HG03565 (cell line): Measurements from ENCODE around the gene ERCC6.

ENCODE experiments used
- ATAC-seq: cut with Tn5 transposase; IDR thresholded peaks from one replicate; pipeline ENCODE4 v1.9.1; 2021; ENCODE audit warnings: mild to moderate bottlenecking, moderate library complexity; ENCODE audit not compliant: unreplicated experiment

ERCC6 gene

GRCh38 chr10:49512121-49512809 lies 26.7 kb downstream of the ERCC6 start:
- ATAC-seq = peak; percentile 46

GRCh38 chr10:49509771-49510303 lies 29.1 kb downstream of the ERCC6 start:
- ATAC-seq = no peak

DNA sequence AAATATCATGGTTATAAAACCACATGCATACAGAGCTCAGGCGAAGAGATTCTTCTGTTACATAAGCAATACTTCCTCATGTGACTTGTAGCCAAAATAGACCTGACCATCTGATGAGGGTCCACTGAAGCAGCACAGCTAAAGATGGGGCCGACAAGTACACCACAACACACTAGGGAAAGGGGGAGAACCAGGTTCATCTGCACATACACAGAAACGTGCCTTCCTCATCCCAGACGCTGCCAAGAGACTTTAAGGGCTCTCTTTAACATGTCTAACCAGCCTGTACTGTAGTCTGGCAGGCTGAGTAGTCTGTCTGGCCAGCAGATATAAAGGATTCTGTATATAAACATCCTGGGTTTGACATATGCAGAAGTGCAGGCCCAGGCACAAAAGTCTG lies 30.3 kb downstream of the ERCC6 start:
- no peak for ATAC-seq

- ATAC-seq = no peak
These were observed 30.7 kb downstream of the ERCC6 start for GRCh38 chr10:49508249-49508648.

GRCh38 chr10:49505589-49505988 lies 33.3 kb downstream of the ERCC6 start:
- no peak for ATAC-seq

DNA sequence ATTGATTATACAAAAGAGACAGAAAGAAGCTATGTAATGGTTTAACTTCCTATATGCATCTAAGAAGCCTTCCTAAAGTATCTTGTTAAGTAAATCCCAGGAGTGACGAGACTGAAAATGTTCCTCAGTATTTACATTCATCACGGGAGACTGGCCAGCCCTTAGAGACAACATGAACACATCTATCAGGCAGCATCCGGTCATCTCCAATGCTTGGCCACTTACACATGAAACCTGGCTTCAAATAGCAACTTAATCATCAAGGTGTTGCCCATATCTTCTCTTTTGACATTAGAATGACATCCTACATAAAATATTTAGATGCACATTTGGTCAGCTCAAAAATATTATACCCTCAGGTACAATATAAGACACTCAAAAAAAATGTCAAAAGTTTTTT lies 33.8 kb downstream of the ERCC6 start:
- ATAC-seq = no peak

- no peak for ATAC-seq
These were observed 34.4 kb downstream of the ERCC6 start for GRCh38 chr10:49504528-49504927.

- ATAC-seq = no peak
These were observed 36.6 kb downstream of the ERCC6 start for GRCh38 chr10:49502358-49502757.

- no peak for ATAC-seq
These were observed 38.5 kb downstream of the ERCC6 start for GRCh38 chr10:49500412-49500811.

DNA sequence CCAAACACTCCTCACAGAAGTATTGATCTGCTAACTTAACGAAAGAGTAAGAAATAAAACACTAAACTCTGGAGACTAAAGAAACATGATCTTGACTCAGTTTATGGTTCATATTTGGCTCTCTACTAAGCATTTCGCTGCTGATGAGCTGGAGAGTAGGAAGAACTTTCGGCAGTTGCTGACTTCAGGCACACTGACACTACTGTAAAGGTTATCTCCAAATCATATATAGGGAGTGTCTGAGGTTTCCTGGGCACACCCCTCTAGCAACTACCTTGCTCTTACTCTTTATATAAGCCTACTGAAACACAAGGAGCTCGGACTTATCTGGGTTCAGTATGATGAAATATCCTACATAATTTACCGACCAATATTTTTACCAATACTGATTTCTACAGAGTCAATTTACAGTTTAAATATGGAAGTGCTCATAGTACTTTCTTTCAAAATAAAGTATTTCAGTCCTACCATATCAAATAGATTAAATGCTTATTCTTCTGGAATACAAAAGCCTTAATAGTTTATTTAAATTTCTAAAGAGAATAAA lies 39.5 kb downstream of the ERCC6 start:
- no peak for ATAC-seq

DNA sequence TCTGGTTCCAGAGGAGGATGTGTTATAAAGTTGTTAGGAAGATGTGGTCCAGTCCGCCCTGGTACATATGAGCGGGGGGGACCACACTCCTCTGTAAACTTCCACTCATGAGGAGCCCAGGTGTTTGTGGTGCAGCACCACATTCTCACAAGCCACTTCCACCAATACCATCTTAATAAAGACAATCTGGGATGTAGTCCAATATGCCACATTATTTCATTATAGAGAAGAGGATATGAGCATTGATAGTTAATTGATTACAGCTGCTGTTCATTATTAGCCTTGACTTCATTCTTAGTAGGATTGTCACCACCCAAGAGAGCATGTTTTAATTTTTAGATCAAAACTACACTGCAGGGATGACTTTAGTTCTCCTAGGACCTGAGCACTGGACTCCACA lies 40.5 kb downstream of the ERCC6 start:
- ATAC-seq = no peak

GRCh38 chr10:49497358-49497757 lies 41.6 kb downstream of the ERCC6 start:
- ATAC-seq = no peak

GRCh38 chr10:49488056-49488717 lies 50.7 kb downstream of the ERCC6 start:
- no peak for ATAC-seq

GRCh38 chr10:49486738-49487137 lies 52.2 kb downstream of the ERCC6 start:
- ATAC-seq = no peak

GRCh38 chr10:49486009-49486408 lies 52.9 kb downstream of the ERCC6 start:
- no peak for ATAC-seq

DNA sequence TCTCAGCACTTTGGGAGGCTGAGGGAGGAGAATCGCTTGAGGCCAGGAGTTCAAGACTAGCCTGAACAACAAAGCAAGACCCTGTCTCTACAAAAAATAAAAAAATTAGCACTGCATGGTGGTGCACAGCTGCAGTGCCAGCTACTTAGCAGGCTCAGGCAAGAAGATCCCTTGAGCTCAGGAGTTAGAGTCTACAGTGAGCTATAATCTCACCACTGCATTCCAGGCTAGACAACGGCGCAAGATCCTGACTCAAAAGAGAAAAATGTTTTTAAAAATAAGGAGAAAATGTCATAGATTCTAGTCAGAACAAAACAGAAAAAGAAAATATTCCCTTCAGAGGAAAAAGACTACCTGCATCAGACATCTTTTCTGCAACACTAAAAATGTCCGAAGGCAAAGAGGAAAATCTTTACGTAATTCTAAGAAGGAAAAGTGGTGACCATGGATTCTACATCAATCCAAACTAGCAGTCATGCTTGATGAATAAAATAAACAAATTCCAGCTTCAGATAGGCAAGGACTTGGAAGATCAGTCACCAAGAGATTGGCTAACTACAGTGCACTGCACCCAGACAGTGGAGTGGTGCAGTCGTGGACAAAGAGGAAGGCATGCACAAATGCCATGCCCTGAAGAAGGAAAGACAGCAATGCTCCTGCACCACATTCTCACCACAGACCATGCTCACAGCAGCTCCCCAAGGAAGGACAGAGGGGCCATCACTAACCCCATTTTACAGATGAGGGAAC lies 54.3 kb downstream of the ERCC6 start:
- no peak for ATAC-seq

- no peak for ATAC-seq
These were observed 60.1 kb downstream of the ERCC6 start for GRCh38 chr10:49478819-49479218.

GRCh38 chr10:49474901-49475300 lies 64.0 kb downstream of the ERCC6 start:
- ATAC-seq = no peak

DNA sequence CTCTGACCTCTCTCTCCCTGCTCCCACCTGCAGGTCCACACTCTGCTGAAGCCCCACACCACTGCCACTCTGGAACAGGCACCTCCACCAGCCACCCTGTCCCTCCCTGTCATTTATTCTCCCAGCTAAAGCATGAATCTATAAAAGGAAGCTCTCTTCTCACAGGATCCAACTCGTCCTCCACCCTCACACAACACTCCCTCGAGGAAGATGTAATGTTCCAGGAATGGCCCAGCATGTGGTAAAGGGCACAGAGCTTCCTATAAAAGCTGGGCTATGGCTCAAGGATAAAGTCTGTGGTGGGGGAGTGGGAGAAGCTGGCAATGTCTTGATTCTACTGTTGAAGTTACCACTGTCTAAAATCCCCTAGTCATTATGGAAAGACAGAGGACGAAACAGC lies 67.4 kb downstream of the ERCC6 start:
- no peak for ATAC-seq

DNA sequence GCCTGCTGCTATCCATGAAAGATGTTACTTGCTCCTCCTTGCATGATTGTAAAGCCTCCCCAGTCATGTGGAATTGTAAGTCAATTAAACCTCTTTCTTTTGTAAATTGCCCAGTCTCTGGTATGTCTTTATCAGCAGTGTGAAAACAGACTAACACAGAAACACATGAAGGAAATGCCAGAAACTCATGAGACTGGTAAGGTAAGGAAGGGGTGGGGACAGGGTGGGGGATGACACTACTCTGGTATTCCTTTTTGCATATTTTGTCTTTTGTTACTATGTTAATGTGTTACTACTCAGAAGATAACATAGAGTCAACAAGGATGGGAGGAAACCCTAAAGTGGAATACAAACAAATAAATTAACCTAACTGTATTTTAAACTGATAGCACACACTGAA lies 73.2 kb downstream of the ERCC6 start:
- ATAC-seq = no peak
